A549 (cell line): ENCODE data around the gene KIAA0232. TPM values are rescaled to one million over a fixed set of nuclear protein-coding genes. Genes with fewer than 3 reads are reported as not detected.

ENCODE experiments used
- ATAC-seq, 2 experiments: fragments of 200-7000 bp in 1 of 2; fragments of >200 bp in 1 of 2; cut with Nextera tagmentation in 1 of 2; cut with Tn5 transposase in 1 of 2; 3 replicates each; pipeline versions ENCODE4 v1.8.0 to v1.9.1; 2018 to 2020; ENCODE audit warnings: mild to moderate bottlenecking in 1 of 2, moderate library complexity in 1 of 2
- CTCF ChIA-PET: fragments of 300-600 bp; sonication (Branson Sonifier 250); formaldehyde crosslinking; extraction: SDS; loops from one replicate; lab custom pipeline; 2021; ENCODE audit warnings: antibody characterized with exemption, inconsistent platforms; lab: Yijun Ruan, JAX
- POLR2A ChIA-PET: fragments of 350-600 bp; formaldehyde crosslinking; extraction: SDS; loops from one replicate; lab custom pipeline; 2021; ENCODE audit warnings: antibody characterized with exemption, inconsistent platforms; lab: Yijun Ruan, JAX
- DNase-seq, 2 experiments: peaks; one replicate each; pipeline versions ENCODE4 v3.0.0 to v3.0.0-alpha.2; 2011 to 2016; ENCODE audit warnings: low read depth in 1 of 2, low spot score in 1 of 2
- FAIRE-seq: peaks from 2 replicates; lab custom pipeline; 2011; peaks lifted over from hg19 to GRCh38; lab: Jason Lieb, UNC
- H3K27ac ChIP-seq, 2 experiments: fragments of >200 bp; sonication (Bioruptor Twin); formaldehyde crosslinking; 3 replicates each; pipeline ENCODE4 v1.5.1; 2016 to 2017
- H3K4me1 ChIP-seq: fragments of >200 bp; sonication (Bioruptor Twin); formaldehyde crosslinking; 3 replicates; pipeline ENCODE4 v1.6.1; 2016
- H3K4me2 ChIP-seq: fragments of >200 bp; sonication (Bioruptor Twin); formaldehyde crosslinking; 3 replicates; pipeline ENCODE4 v1.6.1; 2016
- H3K4me3 ChIP-seq: fragments of >200 bp; sonication (Bioruptor Twin); formaldehyde crosslinking; 3 replicates; pipeline ENCODE4 v1.5.1; 2016
- H3K9me3 ChIP-seq: fragments of >200 bp; sonication (Bioruptor Twin); formaldehyde crosslinking; 3 replicates; pipeline ENCODE4 v1.6.1; 2016
- ATOH8 ChIP-seq: fragments of 250-450 bp; sonication (Bioruptor Pico); IDR thresholded peaks from 2 replicates; pipeline ENCODE4 v1.5.0; 2020; ENCODE audit warnings: low read depth, mild to moderate bottlenecking, moderate library complexity
- BCL3 ChIP-seq: fragments of >200 bp; sonication (Bioruptor Twin); formaldehyde crosslinking; IDR thresholded peaks from 3 replicates; pipeline ENCODE4 v1.6.1; 2016
- BHLHE40 ChIP-seq: IDR thresholded peaks from 2 replicates; pipeline ENCODE4 v1.6.1; 2012; ENCODE audit warnings: low read depth, low read length, inconsistent platforms
- CBX2 ChIP-seq: fragments of 200-600 bp; sonication (generic); IDR thresholded peaks from 2 replicates; pipeline ENCODE4 v1.6.1; 2016; ENCODE audit warnings: low read depth, mild to moderate bottlenecking, borderline replicate concordance
- CBX8 ChIP-seq: fragments of 200-600 bp; sonication (generic); IDR thresholded peaks from 2 replicates; pipeline ENCODE4 v1.6.1; 2016
- CEBPB ChIP-seq, 2 experiments: fragments of >200 bp in 1 of 2; sonication (Bioruptor Twin) in 1 of 2; formaldehyde crosslinking in 1 of 2; IDR thresholded peaks; 2 replicates each; pipeline ENCODE4 v1.6.1; 2012 to 2016
- CHD2 ChIP-seq: fragments of 150-350 bp; IDR thresholded peaks from 2 replicates; pipeline ENCODE4 v1.6.1; 2014; ENCODE audit warnings: low read length; ENCODE audit not compliant: partially characterized antibody
- E2F6 ChIP-seq: IDR thresholded peaks from 2 replicates; pipeline ENCODE4 v1.6.1; 2012; ENCODE audit warnings: low read depth, borderline replicate concordance
- ELK1 ChIP-seq: fragments of 150-350 bp; IDR thresholded peaks from 2 replicates; pipeline ENCODE4 v1.6.1; 2014; ENCODE audit warnings: low read depth, mild to moderate bottlenecking, low read length
- FOSB ChIP-seq: fragments of 250-450 bp; sonication (Bioruptor Pico); IDR thresholded peaks from 2 replicates; pipeline ENCODE4 v1.5.0; 2020; ENCODE audit warnings: mild to moderate bottlenecking, moderate library complexity
- HEYL ChIP-seq: fragments of 250-450 bp; sonication (Bioruptor Pico); IDR thresholded peaks from 2 replicates; pipeline ENCODE4 v1.8.0; 2021; ENCODE audit warnings: mild to moderate bottlenecking, moderate library complexity
- HOXA7 ChIP-seq: fragments of 250-450 bp; sonication (Bioruptor Pico); IDR thresholded peaks from 2 replicates; pipeline ENCODE4 v1.5.0; 2020; ENCODE audit warnings: mild to moderate bottlenecking, moderate library complexity
- JUNB ChIP-seq: fragments of >200 bp; sonication (Bioruptor Twin); formaldehyde crosslinking; IDR thresholded peaks from 2 replicates; pipeline ENCODE4 v1.6.1; 2016
- MAFK ChIP-seq: fragments of 450-650 bp; IDR thresholded peaks from 2 replicates; pipeline ENCODE4 v1.6.1; 2014; ENCODE audit not compliant: partially characterized antibody
- MAX ChIP-seq: IDR thresholded peaks from 2 replicates; pipeline ENCODE4 v1.6.1; 2012
- MAZ ChIP-seq: fragments of 150-350 bp; IDR thresholded peaks from 2 replicates; pipeline ENCODE4 v1.6.1; 2014; ENCODE audit warnings: antibody characterized with exemption, low read depth, low read length, borderline replicate concordance
- MYC ChIP-seq: IDR thresholded peaks from 2 replicates; pipeline ENCODE4 v1.6.1; 2012; ENCODE audit warnings: mild to moderate bottlenecking, inconsistent platforms, low read length, improper control_type of control experiment, borderline replicate concordance
- NFE2L2 ChIP-seq: fragments of 150-350 bp; conservative IDR thresholded peaks from 2 replicates; pipeline ENCODE4 v1.6.1; 2014; ENCODE audit warnings: low read length
- PBX3 ChIP-seq: IDR thresholded peaks from 2 replicates; pipeline ENCODE4 v1.6.1; 2012
- POLR2A ChIP-seq: IDR thresholded peaks from 2 replicates; pipeline ENCODE4 v1.6.1; 2012; ENCODE audit warnings: mild to moderate bottlenecking, low read length
- POLR2AphosphoS2 ChIP-seq: conservative IDR thresholded peaks from 2 replicates; pipeline ENCODE4 v1.6.1; 2012; ENCODE audit warnings: low read length, improper control_type of control experiment, inconsistent platforms
- RARB ChIP-seq: fragments of 250-450 bp; sonication (Bioruptor Pico); IDR thresholded peaks from 2 replicates; pipeline ENCODE4 v1.8.0; 2021; ENCODE audit warnings: mild to moderate bottlenecking, moderate library complexity
- RFX5 ChIP-seq: fragments of 450-650 bp; IDR thresholded peaks from 2 replicates; pipeline ENCODE4 v1.7.1; 2014; ENCODE audit warnings: antibody characterized with exemption, mild to moderate bottlenecking, moderate library complexity
- SMC3 ChIP-seq: fragments of >200 bp; sonication (Bioruptor Twin); formaldehyde crosslinking; IDR thresholded peaks from 3 replicates; pipeline ENCODE4 v1.6.1; 2018; ENCODE audit warnings: inconsistent platforms
- SREBF2 ChIP-seq: fragments of 450-650 bp; IDR thresholded peaks from 2 replicates; pipeline ENCODE4 v1.6.1; 2014; ENCODE audit warnings: mild to moderate bottlenecking, moderate library complexity
- TFCP2L1 ChIP-seq: fragments of 250-450 bp; sonication (Bioruptor Pico); IDR thresholded peaks from 2 replicates; pipeline ENCODE4 v1.5.0; 2021; ENCODE audit warnings: mild to moderate bottlenecking
- TP53 ChIP-seq: fragments of 250-450 bp; sonication (Bioruptor Pico); IDR thresholded peaks from 2 replicates; pipeline ENCODE4 v1.5.0; 2021; ENCODE audit warnings: mild to moderate bottlenecking, moderate library complexity
- USF2 ChIP-seq: fragments of 450-650 bp; IDR thresholded peaks from 2 replicates; pipeline ENCODE4 v1.6.1; 2014; ENCODE audit warnings: antibody characterized with exemption
- ZC3H11A ChIP-seq: fragments of 450-650 bp; IDR thresholded peaks from 2 replicates; pipeline ENCODE4 v1.6.1; 2014; ENCODE audit warnings: antibody characterized with exemption, mild to moderate bottlenecking
- ZNF302 ChIP-seq: fragments of 250-450 bp; sonication (Bioruptor Pico); IDR thresholded peaks from 2 replicates; pipeline ENCODE4 v1.9.0; 2021; ENCODE audit warnings: inconsistent platforms, mild to moderate bottlenecking, moderate library complexity
- ZSCAN20 ChIP-seq: fragments of 250-450 bp; sonication (Bioruptor Pico); IDR thresholded peaks from 2 replicates; pipeline ENCODE4 v1.8.0; 2022; ENCODE audit warnings: mild to moderate bottlenecking, moderate library complexity
- WGBS: methylation state at CpG from one replicate; pipeline ENCODE4 v1.1.6; 2017; ENCODE audit errors: missing lambda C conversion rate; 5-methylcytosine and 5-hydroxymethylcytosine counted together
- polyA plus RNA-seq, 4 experiments: library from polyadenylated mRNA; depleted of rRNA in 3 of 4; stranded (reverse); fragments of >200 nt; fragmentation: RNase III in 1 of 4; extraction: RNeasy Plus Mini Kit Qiagen cat#74134 plus additional on column Dnase treatment in 1 of 4; gene quantifications; 2 replicates in 3 of 4; 3 replicates in 1 of 4; pipeline ENCODE4 v1.2.3, GENCODE V29; 2011 to 2017

KIAA0232 gene
- polyA plus RNA-seq, 2 of the 4 experiments (the other 2 are of a cell fraction) = 9.3 to 21.5 TPM

GRCh38 chr4:6819295-6819694, 36.8 kb downstream of the KIAA0232 start:
- 92% methylated on average over 1 of the region's 1 CpG for WGBS
- FAIRE-seq (no peak), DNase-seq (no peak), ATAC-seq (no peak)
- Histone ChIP-seq H3K4me1 (no peaks in the 10 kb centered on the region), H3K4me2 (no peak overlapping the region), H3K4me3 (no peak overlapping the region), H3K9me3 (peaks cover 12% of the 10 kb centered on the region; the same call in 2 of the 3 replicates), H3K27ac (no peak overlapping the region)
- TF ChIP-seq RARB (CRISPR knock-in tag) (no peak), NFE2L2 (no peak), PBX3 (no peak), CEBPB (IDR thresholded peaks at IDR 0.05) (no peak), RFX5 (no peak), ZC3H11A (no peak), BCL3 (no peak), ZNF302 (CRISPR knock-in tag) (no peak), CHD2 (no peak), FOSB (CRISPR knock-in tag) (no peak), MAFK (no peak), E2F6 (no peak), JUNB (no peak), CBX8 (no peak), HEYL (CRISPR knock-in tag) (no peak), ATOH8 (CRISPR knock-in tag) (no peak), SMC3 (no peak), TP53 (CRISPR knock-in tag) (no peak)
- ChIA-PET CTCF (interaction anchor here (1.4 kb wide), 1 partner anchor 54 kb away, joined by 4 read pairs; no protein-coding TSS in a partner anchor), POLR2A (no interaction called here)

- ChIA-PET POLR2A (no interaction called here), CTCF (no interaction called here)
Measured at GRCh38 chr4:6820695-6821094, 38.2 kb downstream of the KIAA0232 start.

GRCh38 chr4:6824071-6824470, 41.5 kb downstream of the KIAA0232 start:
- Histone ChIP-seq H3K27ac (no peak overlapping the region), H3K9me3 (peaks cover 6% of the 10 kb centered on the region; the same call in 2 of the 3 replicates), H3K4me3 (no peak overlapping the region), H3K4me1 (no peaks in the 10 kb centered on the region), H3K4me2 (no peak overlapping the region)
- ChIA-PET CTCF (no interaction called here), POLR2A (interaction anchor here (0.7 kb wide), 1 partner anchor 163 kb away, joined by 3 read pairs; no protein-coding TSS in a partner anchor)
- FAIRE-seq (no peak), ATAC-seq (no peak), DNase-seq (no peak)
- WGBS = 96% methylated on average over 2 of the region's 2 CpGs
- TF ChIP-seq SMC3 (no peak), TFCP2L1 (CRISPR knock-in tag) (no peak), SREBF2 (no peak), USF2 (no peak), HOXA7 (CRISPR knock-in tag) (no peak), POLR2AphosphoS2 (no peak), MAX (no peak), ELK1 (no peak), POLR2A (no peak), BHLHE40 (no peak), ZSCAN20 (no peak), CBX2 (no peak), MAZ (no peak), MYC (no peak), MAFK (no peak)

More at GRCh38 chr4:6820695-6821094, 38.2 kb downstream of the KIAA0232 start:
- H3K9me3 ChIP-seq = peaks cover 12% of the 10 kb centered on the region; the same call in 2 of the 3 replicates
- no peaks in the 10 kb centered on the region for H3K4me1 ChIP-seq
- H3K4me2 ChIP-seq = no peak overlapping the region
- TF ChIP-seq FOSB (CRISPR knock-in tag) (no peak), MAZ (no peak)
- TF ChIP-seq, all 56 proteins: peak for 0
- 93% methylated on average over 1 of the region's 1 CpG for WGBS
- Histone ChIP-seq H3K4me3 (no peak overlapping the region), H3K27ac (no peak overlapping the region)
- DNase-seq (no peak), FAIRE-seq (no peak), ATAC-seq (no peak)
